ENCODE data around the gene DOK4.

- TF ChIP-seq POLR2A (IDR thresholded peaks at IDR 0.05; ENCODE audit: extremely low read depth, insufficient read length) = no peak
- TF ChIP-seq, protein P1, sequence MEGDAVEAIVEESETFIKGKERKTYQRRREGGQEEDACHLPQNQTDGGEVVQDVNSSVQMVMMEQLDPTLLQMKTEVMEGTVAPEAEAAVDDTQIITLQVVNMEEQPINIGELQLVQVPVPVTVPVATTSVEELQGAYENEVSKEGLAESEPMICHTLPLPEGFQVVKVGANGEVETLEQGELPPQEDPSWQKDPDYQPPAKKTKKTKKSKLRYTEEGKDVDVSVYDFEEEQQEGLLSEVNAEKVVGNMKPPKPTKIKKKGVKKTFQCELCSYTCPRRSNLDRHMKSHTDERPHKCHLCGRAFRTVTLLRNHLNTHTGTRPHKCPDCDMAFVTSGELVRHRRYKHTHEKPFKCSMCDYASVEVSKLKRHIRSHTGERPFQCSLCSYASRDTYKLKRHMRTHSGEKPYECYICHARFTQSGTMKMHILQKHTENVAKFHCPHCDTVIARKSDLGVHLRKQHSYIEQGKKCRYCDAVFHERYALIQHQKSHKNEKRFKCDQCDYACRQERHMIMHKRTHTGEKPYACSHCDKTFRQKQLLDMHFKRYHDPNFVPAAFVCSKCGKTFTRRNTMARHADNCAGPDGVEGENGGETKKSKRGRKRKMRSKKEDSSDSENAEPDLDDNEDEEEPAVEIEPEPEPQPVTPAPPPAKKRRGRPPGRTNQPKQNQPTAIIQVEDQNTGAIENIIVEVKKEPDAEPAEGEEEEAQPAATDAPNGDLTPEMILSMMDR (IDR thresholded peaks at IDR 0.05; ENCODE audit: low read depth, low read length) = no peak
- no peak for TF ChIP-seq MYC (IDR thresholded peaks at IDR 0.05; ENCODE audit: low read depth, low read length)
These were observed 52.3 kb downstream of the DOK4 start for GRCh38 chr16:57434003-57434402.

Data from NB4 (cell line).